CD4-positive, alpha-beta T cell treated with Interleukin-4 for 1 hour (primary cell): ENCODE data around the gene NUAK2.

Experiments used
- DNase-seq, 2 donors: peaks; one replicate each; pipeline ENCODE4 v3.0.0-alpha.2; 2020 to 2022

Gene NUAK2

GRCh38 chr1:205270764-205271163 is 50.8 kb downstream of the NUAK2 start:
- no peak for DNase-seq

GRCh38 chr1:205270271-205270670 is 51.3 kb downstream of the NUAK2 start:
- DNase-seq = no peak

DNA sequence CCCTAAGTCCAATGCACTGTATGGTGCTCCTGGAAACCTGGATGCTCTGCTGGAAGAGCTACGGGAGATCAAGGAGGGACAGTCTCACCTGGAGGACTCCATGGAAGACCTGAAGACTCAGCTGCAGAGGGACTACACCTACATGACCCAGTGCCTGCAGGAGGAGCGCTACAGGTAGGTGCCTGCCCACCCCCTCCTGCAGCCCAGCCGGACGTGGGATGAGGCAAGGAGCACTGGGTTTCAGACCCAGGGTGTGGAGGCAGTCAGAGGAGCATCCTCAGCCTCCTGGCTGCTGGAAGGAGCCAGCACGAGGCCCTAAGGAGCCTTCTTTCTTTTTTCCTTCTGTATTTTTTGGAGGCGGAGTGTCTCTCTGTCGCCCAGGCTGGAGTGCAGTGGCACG is 51.8 kb downstream of the NUAK2 start:
- no peak for DNase-seq

DNA sequence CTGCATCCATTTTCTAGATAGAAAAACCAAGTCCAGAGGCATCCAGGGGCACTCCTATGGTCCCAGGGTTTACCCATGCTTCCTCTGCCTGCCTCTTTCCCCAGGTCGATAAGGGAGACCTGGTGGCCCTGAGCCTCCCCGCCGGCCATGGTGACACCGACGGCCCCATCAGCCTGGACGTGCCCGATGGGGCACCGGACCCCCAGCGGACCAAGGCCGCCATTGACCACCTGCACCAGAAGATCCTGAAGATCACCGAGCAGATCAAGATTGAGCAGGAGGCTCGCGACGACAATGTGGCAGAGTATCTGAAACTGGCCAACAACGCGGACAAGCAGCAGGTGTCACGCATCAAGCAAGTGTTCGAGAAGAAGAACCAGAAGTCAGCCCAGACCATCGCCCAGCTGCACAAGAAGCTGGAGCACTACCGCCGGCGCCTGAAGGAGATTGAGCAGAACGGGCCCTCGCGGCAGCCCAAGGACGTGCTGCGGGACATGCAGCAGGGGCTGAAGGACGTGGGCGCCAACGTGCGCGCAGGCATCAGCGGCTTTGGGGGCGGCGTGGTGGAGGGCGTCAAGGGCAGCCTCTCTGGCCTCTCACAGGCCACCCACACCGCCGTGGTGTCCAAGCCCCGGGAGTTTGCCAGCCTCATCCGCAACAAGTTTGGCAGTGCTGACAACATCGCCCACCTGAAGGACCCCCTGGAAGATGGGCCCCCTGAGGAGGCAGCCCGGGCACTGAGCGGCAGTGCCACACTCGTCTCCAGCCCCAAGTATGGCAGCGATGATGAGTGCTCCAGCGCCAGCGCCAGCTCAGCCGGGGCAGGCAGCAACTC is 52.5 kb downstream of the NUAK2 start:
- no peak for DNase-seq

- no peak for DNase-seq
These were observed 54.1 kb downstream of the NUAK2 start for GRCh38 chr1:205267306-205267902.

DNA sequence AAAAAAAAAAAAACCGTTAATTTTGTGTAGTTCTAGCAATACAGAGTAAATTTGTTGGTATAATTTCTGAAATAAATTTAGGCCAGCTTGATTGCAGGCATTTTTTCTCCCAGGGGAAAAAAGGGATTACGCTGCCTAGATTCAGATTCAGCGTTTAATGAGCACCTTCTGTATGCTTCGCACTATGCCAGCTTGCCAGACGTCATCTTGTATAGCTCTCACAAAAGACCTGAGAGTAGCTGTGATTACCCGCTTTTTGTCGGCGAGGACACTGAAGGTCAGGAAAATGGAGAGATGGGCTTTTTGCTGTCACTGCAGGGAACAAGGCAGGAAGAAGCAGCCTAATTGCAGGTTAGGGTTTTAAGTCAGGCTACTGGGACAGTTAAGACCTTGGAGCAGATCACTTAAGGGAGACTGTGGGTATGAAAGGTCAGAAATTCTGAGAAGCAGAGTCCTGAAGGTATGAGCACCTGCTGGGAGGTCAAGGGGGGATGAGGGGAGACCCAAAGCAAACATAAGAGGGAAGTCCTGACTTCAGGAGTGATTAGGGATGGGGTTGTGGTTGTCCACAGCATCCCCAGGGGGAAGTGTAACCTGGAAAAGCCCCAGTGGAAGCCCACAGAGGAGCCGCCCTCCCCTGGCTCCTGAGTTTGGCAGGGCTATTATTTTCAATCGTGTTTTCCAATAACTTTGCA is 54.8 kb downstream of the NUAK2 start:
- no peak for DNase-seq

DNA sequence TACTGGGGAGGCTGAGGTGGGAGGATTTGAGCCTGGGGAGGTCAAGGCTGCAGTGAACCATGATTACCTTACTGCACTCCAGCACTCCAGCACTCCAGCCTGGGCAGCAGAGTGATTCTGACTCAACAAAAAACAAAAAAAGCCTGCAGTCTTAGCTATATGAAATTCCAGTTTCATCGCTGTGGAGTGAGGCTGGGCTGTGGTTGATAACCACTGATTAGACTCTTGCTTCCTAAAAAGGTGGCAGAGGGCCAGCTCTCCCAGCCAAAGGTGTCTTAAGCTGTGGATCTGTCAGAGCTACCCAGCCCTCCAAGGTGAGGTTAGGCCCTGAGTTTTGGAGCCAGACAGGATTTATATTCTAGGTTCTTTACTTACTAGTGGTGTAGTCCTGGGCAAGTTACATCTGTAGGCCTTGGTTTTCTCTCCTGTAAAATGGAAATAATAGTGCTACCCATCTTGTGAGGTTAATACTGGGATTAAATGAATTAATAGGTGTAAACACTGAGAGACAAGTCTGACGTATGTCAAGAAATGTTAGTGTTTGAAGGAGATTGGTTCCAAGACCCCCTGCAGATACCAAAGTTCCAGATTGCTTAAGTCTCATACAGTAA is 57.9 kb downstream of the NUAK2 start:
- DNase-seq = no peak

DNA sequence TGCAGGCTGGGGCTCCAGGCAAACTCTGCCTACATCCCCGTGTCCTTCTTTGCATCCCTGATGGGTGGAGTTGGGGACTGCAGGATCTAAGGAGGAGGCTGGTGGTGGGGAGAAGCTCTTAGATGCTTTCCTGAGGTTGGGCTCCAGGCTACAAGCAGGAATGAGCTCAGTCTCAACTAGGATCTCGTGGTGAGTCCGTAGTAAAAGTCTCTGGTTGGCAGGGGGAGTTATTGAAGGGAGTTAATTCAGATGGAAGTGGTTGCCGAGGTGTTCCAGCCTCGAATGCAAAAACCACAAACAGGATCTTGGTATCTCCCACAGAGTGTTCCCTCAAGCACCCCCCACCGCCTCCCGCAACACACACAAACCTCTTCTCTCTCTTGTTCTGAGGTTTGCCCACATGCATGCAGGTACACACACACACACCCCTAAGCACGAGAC is 58.8 kb downstream of the NUAK2 start:
- DNase-seq = no peak

- no peak for DNase-seq
These were observed 59.4 kb downstream of the NUAK2 start for GRCh38 chr1:205261946-205262691.

GRCh38 chr1:205260948-205261732 is 60.4 kb downstream of the NUAK2 start:
- DNase-seq = no peak

DNA sequence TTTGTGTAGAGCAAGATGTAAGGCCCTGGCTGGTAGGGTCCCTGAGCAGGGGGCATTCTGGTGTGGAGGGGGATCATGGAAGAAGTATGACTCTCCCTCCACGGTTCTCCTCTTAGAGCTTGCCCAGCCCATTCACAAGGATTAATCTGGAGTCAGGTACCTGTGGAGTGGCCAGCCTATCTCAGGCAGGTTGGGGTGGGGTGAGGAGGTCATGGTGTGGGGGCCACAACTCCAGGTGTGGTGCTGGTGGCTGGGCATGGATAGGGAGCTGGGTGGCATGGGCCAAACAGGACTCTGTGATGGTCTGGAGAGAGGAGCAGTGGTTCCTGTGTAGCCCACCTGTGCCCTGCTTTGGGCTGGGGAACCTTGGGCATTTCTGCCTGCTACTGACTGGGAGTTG is 61.5 kb downstream of the NUAK2 start:
- no peak for DNase-seq

DNA sequence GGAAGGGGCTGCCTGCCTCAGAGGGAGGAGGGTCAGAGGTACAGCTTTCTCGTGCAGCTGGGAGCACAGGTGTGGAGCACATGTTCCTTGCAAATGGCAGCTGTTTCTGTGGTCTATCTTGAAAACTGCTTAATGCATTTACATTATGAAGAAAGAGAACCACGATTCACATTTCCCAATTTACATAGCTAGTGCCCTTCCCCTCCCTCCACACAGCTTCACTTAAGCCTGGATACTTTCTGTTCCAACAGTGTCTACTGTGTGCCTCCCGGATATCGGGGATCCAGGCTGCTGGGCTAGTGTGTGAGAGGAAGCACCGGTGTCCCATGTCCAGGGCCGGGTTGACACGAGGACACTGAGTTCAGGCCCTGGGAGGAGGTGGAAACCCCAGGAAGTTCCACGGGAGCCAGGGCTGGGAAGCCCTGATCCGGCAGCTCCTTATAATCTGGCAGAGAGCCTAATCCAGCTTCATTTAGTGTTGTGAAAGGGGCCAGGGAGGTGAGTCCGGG is 62.2 kb downstream of the NUAK2 start:
- no peak for DNase-seq

DNA sequence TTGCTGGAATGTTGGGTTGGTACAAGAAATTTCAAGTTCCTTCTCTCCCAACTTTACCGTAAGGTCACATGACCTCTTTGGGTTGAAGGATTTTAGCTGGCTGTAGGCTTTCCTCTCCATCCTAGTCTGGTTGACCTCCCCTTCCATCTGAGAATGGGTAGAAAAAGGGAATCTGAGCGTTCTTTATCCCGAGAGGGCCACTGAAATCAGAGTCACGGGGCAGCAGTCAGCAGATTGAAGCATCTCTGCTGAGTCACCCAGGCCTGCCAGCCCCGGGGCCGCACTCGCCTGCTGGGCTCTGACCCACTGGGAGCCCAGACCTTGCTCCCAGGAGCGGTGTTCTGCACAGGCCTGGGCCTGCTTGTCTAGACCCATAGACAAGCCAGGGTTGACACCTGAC is 62.8 kb downstream of the NUAK2 start:
- no peak for DNase-seq

DNA sequence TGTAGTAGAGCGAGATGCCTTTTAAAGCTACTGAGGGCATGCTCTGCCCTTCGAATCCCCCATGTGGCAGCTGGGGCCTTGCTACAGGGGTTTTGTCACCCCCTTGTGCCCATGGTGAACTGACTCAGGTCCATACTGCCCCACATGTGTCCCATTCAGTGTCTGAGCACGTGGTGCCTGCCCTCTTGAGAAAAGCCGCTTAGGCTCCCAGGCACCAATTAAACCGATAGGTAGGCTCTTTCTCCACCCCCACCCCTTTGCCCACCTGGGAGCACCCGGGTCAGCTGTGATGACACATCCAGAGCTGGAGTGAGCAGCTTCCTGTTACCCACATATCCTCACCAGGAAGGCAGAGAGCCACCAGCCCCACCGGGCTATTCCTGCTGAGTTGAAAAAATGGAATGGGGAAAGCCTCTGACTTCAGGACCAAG is 63.3 kb downstream of the NUAK2 start:
- DNase-seq = no peak

DNA sequence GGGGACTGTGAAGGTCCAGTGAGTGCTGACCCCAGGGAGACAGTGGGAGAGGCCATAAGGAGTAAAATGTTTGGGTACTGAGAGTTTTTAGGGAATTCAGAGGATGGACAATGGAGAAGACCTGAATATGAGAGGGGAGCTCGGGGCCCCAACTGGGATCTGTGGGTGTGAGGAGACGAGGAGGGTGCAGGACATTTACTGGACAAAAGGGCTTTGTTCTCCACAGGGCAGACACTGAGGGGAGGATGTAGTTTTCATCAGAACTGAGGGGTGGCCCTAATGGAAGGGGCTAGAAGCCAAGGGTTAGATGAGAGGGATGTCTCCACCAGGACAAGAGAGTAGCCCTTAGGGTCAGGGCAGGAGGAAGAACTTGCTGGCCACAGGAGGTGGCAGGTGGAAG is 63.8 kb downstream of the NUAK2 start:
- no peak for DNase-seq

GRCh38 chr1:205256951-205257625 is 64.5 kb downstream of the NUAK2 start:
- DNase-seq = no peak

GRCh38 chr1:205255941-205256780 is 65.4 kb downstream of the NUAK2 start:
- peak; percentile 85 to 86 for DNase-seq
